ENCODE data around the gene GPHN. TPM values are rescaled to one million over a fixed set of nuclear protein-coding genes. Genes with fewer than 3 reads are reported as not detected.
"Not testable (repeated sequence)": the region's sequence is repeated elsewhere in the genome, so short reads cannot be mapped to it uniquely, and the experiment has no call there.

Gene GPHN
- total RNA-seq, 1 donor from 2014 or later, result 28.5 TPM

DNA sequence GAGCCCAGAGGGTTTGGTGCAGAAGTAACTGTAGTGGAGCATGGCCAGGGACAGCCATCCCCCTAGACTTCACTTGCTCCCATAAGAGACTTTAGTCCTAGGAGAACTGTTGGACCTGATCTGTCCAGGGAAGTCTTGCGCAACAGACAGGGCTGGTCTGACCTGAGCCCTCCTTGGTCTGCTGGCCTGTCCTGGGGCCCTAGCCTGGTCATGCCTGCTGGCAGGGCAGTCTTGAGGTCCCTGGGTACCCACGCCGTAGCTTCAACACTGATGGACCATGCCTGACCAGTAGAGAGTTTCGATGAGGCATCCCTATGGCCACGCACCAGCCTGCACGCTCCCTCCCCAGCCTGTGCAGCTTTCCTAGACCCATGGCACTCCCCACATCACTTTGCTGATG is 305.7 kb downstream of the GPHN start:
- ATAC-seq (peak; percentile 25), DNase-seq (no peak)
- no peak overlapping the region for H3K4me3 ChIP-seq
- H3K9me3 ChIP-seq, result peaks cover 16% of the 10 kb centered on the region
- H3K27ac ChIP-seq, result no peak overlapping the region
- no peaks in the 10 kb centered on the region for H3K27me3 ChIP-seq
- intact Hi-C loops (cut with DNase I), result no loop called here
- TF ChIP-seq, protein P1, sequence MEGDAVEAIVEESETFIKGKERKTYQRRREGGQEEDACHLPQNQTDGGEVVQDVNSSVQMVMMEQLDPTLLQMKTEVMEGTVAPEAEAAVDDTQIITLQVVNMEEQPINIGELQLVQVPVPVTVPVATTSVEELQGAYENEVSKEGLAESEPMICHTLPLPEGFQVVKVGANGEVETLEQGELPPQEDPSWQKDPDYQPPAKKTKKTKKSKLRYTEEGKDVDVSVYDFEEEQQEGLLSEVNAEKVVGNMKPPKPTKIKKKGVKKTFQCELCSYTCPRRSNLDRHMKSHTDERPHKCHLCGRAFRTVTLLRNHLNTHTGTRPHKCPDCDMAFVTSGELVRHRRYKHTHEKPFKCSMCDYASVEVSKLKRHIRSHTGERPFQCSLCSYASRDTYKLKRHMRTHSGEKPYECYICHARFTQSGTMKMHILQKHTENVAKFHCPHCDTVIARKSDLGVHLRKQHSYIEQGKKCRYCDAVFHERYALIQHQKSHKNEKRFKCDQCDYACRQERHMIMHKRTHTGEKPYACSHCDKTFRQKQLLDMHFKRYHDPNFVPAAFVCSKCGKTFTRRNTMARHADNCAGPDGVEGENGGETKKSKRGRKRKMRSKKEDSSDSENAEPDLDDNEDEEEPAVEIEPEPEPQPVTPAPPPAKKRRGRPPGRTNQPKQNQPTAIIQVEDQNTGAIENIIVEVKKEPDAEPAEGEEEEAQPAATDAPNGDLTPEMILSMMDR (IDR thresholded peaks at IDR 0.05), result no peak
- H3K36me3 ChIP-seq, result no peaks in the 10 kb centered on the region
- no peaks in the 10 kb centered on the region for H3K4me1 ChIP-seq

DNA sequence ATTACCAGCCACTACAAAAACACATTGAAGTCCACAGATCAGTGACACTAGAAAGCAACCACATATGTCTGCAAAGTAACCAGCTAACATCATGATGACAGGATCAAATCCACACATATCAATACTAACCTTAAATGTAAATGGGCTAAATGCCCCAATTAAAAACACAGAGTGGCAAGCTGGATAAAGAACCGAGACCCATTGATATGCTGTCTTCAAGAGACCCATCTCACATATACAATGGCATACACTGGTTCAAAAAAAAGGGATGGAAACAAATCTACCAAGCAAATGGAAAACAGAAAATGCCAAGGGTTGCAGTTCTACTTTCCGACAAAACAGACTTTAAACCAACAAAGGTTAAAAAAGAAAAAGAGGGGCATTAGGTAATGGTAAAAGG is 307.7 kb downstream of the GPHN start:
- Histone ChIP-seq H3K36me3 (no peaks in the 10 kb centered on the region), H3K4me3 (no peak overlapping the region), H3K9me3 (peaks cover 16% of the 10 kb centered on the region), H3K27ac (no peak overlapping the region), H3K27me3 (no peaks in the 10 kb centered on the region), H3K4me1 (no peaks in the 10 kb centered on the region)
- ATAC-seq, result no peak
- TF ChIP-seq, protein P1 (IDR thresholded peaks at IDR 0.05), result no peak
- no peak for DNase-seq
- intact Hi-C loops (cut with DNase I), result no loop called here

DNA sequence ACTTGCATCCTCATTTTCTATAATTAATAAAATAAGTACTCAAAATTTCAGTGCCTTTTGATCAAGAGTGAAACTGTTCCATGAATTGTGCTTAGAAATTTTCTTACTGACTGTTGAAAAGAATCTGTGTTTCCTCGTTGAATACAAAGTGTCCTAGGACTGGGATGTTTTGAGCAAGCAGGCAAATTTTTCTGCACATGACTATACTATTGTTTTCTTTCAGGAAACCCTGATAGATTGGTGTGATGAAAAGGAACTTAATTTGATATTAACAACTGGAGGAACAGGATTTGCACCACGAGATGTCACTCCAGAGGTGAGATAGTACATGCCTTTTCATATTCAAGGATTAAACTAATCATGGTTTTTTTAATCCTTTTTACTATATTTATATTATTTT is 316.3 kb downstream of the GPHN start:
- Histone ChIP-seq H3K4me3 (no peak overlapping the region), H3K27me3 (no peaks in the 10 kb centered on the region), H3K9me3 (no peaks in the 10 kb centered on the region), H3K27ac (no peak overlapping the region), H3K4me1 (no peaks in the 10 kb centered on the region), H3K36me3 (no peaks in the 10 kb centered on the region)
- intact Hi-C loops (cut with DNase I), result no loop called here
- DNase-seq, result no peak
- no peak for ATAC-seq
- TF ChIP-seq, protein P1 (IDR thresholded peaks at IDR 0.05), result no peak

DNA sequence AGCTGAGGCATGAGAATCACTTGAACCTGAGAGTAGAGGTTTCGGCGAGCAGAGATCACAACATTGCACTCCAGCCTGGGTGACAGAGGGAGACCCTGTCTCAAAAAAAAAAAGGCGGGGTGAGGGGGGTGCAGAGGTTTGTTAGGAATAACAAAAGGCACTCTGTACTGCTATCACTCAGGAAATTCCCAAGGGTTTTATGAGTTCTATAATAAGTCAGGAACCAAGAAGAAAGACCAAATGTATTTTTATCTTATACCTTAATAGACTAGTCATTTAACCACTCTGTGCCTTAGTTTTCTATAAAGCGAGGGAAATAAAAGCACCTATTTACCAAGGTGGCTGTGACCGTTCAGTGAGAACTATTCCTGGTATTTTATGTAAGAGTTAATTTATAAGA is 319.2 kb downstream of the GPHN start:
- ATAC-seq (no peak), DNase-seq (no peak)
- H3K4me3 ChIP-seq, result no peak overlapping the region
- intact Hi-C loops (cut with DNase I), result no loop called here
- no peaks in the 10 kb centered on the region for H3K36me3 ChIP-seq
- no peaks in the 10 kb centered on the region for H3K9me3 ChIP-seq
- no peak overlapping the region for H3K27ac ChIP-seq
- TF ChIP-seq, protein P1 (IDR thresholded peaks at IDR 0.05), result no peak
- H3K27me3 ChIP-seq, result no peaks in the 10 kb centered on the region
- H3K4me1 ChIP-seq, result no peaks in the 10 kb centered on the region

DNA sequence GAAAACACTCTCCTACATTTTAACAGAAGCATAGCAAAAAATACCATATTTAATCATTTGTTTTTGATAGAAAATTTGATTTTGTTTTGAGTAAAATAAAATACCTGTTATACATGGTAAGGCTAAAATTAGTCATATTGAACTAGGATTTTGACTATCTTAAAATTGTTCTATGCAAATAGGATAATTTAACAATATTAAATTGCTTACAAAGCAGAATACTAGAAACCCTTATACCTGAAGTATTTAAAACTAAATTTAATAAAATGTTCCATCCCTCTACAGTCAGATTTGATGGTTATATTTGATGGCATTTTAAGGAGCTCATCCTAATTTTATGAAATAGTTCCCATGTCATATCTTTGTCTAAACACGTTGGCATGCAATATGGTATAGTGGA is 323.2 kb downstream of the GPHN start:
- no peak overlapping the region for H3K4me3 ChIP-seq
- no peak for ATAC-seq
- H3K9me3 ChIP-seq, result no peaks in the 10 kb centered on the region
- TF ChIP-seq, protein P1 (IDR thresholded peaks at IDR 0.05), result no peak
- no peaks in the 10 kb centered on the region for H3K36me3 ChIP-seq
- H3K27ac ChIP-seq, result no peak overlapping the region
- no peaks in the 10 kb centered on the region for H3K27me3 ChIP-seq
- intact Hi-C loops (cut with DNase I), result no loop called here
- DNase-seq, result no peak
- H3K4me1 ChIP-seq, result no peaks in the 10 kb centered on the region

DNA sequence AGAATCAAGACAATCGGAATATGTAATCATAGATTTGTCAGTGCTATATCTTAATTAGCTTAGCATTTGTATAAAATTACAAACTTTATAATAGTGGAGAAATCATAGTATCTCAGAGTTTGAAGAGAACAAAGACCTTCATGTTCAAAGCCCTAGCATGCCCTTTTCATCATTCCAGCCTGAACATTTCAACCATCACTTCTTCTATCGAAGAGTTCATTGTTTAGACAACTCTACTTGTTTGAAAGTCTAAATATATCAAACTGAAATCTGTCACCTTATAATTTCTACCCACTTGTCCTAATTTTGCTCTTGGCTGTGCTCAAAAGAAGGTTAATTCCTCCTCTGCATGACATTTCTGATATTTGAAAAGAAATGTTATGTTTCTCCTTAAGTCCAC is 325.9 kb downstream of the GPHN start:
- intact Hi-C loops (cut with DNase I), result no loop called here
- DNase-seq (no peak), ATAC-seq (no peak)
- H3K4me1 ChIP-seq, result no peaks in the 10 kb centered on the region
- TF ChIP-seq, protein P1 (IDR thresholded peaks at IDR 0.05), result no peak
- H3K27me3 ChIP-seq, result no peaks in the 10 kb centered on the region
- H3K27ac ChIP-seq, result no peak overlapping the region
- no peaks in the 10 kb centered on the region for H3K36me3 ChIP-seq
- no peaks in the 10 kb centered on the region for H3K9me3 ChIP-seq
- H3K4me3 ChIP-seq, result no peak overlapping the region

DNA sequence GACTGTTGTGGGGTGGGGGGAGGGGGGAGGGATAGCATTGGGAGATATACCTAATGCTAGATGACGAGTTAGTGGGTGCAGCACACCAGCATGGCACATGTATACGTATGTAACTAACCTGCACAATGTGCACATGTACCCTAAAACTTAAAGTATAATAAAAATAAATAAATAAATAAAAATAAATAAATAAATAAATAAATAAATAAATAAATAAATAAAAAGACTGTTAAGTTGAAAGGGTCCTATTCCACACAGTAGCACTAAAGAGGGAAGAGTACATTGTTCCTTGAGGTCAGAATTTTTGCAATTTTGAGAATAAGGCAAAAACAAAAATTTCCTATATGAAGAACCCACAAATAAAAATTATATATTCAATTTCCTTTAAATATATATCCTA is 329.5 kb downstream of the GPHN start:
- intact Hi-C loops (cut with DNase I); DNase-seq; H3K27me3 ChIP-seq; ATAC-seq; H3K27ac ChIP-seq; H3K36me3 ChIP-seq; H3K9me3 ChIP-seq; H3K4me1 ChIP-seq; H3K4me3 ChIP-seq: not testable (repeated sequence)
